Trophoblast cell (in vitro differentiated cells and primary cell): ENCODE data around the gene SOCS4.

Experiments used
- DNase-seq, 2 donors: peaks; one replicate each; pipeline ENCODE4 v3.0.0-alpha.2; 2016
- H2AFZ ChIP-seq: 2 replicates; pipeline ENCODE4 v1.6.1; 2013; ENCODE audit warnings: low read length, moderate library complexity, mild to moderate bottlenecking; ENCODE audit not compliant: insufficient read depth, poor library complexity
- H2AK5ac ChIP-seq: 2 replicates; pipeline ENCODE4 v1.6.1; 2013; ENCODE audit warnings: mild to moderate bottlenecking, low read length
- H2BK120ac ChIP-seq: 2 replicates; pipeline ENCODE4 v1.6.1; 2013; ENCODE audit warnings: low read length, mild to moderate bottlenecking, moderate library complexity; ENCODE audit not compliant: insufficient read depth, poor library complexity
- H2BK12ac ChIP-seq: 2 replicates; pipeline ENCODE4 v1.6.1; 2013; ENCODE audit warnings: mild to moderate bottlenecking, low read length, moderate library complexity
- H2BK5ac ChIP-seq: 2 replicates; pipeline ENCODE4 v1.6.1; 2013; ENCODE audit warnings: low read length, low read depth, moderate library complexity, mild to moderate bottlenecking; ENCODE audit not compliant: poor library complexity
- H3K14ac ChIP-seq: 2 replicates; pipeline ENCODE4 v1.6.1; 2013; ENCODE audit warnings: mild to moderate bottlenecking, low read length
- H3K18ac ChIP-seq: 2 replicates; pipeline ENCODE4 v1.6.1; 2013; ENCODE audit warnings: mild to moderate bottlenecking, low read length
- H3K23ac ChIP-seq: 2 replicates; pipeline ENCODE4 v1.6.1; 2013; ENCODE audit warnings: low read length
- H3K27ac ChIP-seq: 2 replicates; pipeline ENCODE4 v1.5.1; 2013; ENCODE audit warnings: low read depth, mild to moderate bottlenecking, inconsistent platforms, low read length, moderate library complexity
- H3K27me3 ChIP-seq: 2 replicates; pipeline ENCODE4 v1.6.1; 2013; ENCODE audit warnings: inconsistent platforms, mild to moderate bottlenecking, low read length, moderate library complexity; ENCODE audit not compliant: insufficient read depth
- H3K36me3 ChIP-seq, 2 experiments: 1 replicate in 1 of 2; 2 replicates in 1 of 2; pipeline ENCODE4 v1.6.1; 2013; ENCODE audit warnings: low read length in 2 of 2, mild to moderate bottlenecking in 2 of 2, moderate library complexity in 1 of 2; ENCODE audit not compliant: insufficient read depth in 2 of 2, control insufficient read depth in 1 of 2
- H3K4ac ChIP-seq: 2 replicates; pipeline ENCODE4 v1.6.1; 2013; ENCODE audit warnings: low read depth, mild to moderate bottlenecking, low read length, moderate library complexity
- H3K4me1 ChIP-seq, 2 experiments: 1 replicate in 1 of 2; 2 replicates in 1 of 2; pipeline ENCODE4 v1.6.1; 2013; ENCODE audit warnings: low read length in 2 of 2, mild to moderate bottlenecking in 2 of 2, moderate library complexity in 1 of 2; ENCODE audit not compliant: insufficient read depth in 2 of 2, control insufficient read depth in 1 of 2
- H3K4me2 ChIP-seq: 2 replicates; pipeline ENCODE4 v1.6.1; 2013; ENCODE audit warnings: inconsistent platforms, mild to moderate bottlenecking, low read length, moderate library complexity
- H3K4me3 ChIP-seq: 2 replicates; pipeline ENCODE4 v1.5.1; 2013; ENCODE audit warnings: mild to moderate bottlenecking, low read depth, low read length, inconsistent platforms
- H3K79me1 ChIP-seq: one replicate; pipeline ENCODE4 v1.6.1; 2013; ENCODE audit warnings: low read length
- H3K79me2 ChIP-seq: 2 replicates; pipeline ENCODE4 v1.6.1; 2013; ENCODE audit warnings: low read length, mild to moderate bottlenecking; ENCODE audit not compliant: control insufficient read depth, insufficient read depth, poor library complexity
- H3K9ac ChIP-seq: 2 replicates; pipeline ENCODE4 v1.6.1; 2013; ENCODE audit warnings: mild to moderate bottlenecking, low read length
- H3K9me3 ChIP-seq: 2 replicates; pipeline ENCODE4 v1.6.1; 2013; ENCODE audit warnings: low read depth, mild to moderate bottlenecking, control low read depth, inconsistent platforms, low read length; ENCODE audit not compliant: insufficient read depth
- H4K12ac ChIP-seq: 2 replicates; pipeline ENCODE4 v1.6.1; 2013; ENCODE audit warnings: low read depth, mild to moderate bottlenecking, low read length, moderate library complexity
- H4K8ac ChIP-seq: 2 replicates; pipeline ENCODE4 v1.6.1; 2013; ENCODE audit warnings: low read depth, mild to moderate bottlenecking, low read length, moderate library complexity
- H4K91ac ChIP-seq: one replicate; pipeline ENCODE4 v1.6.1; 2013; ENCODE audit warnings: low read depth, mild to moderate bottlenecking, low read length, moderate library complexity
- WGBS: extraction: QIAGEN DNeasy Blood & Tissue Kit; methylation state at CpG from one replicate; pipeline ENCODE4 v1.1.7; 2013; ENCODE audit warnings: missing lambda C conversion rate; ENCODE audit not compliant: insufficient read length, insufficient coverage; ENCODE audit errors: extremely low coverage; 5-methylcytosine and 5-hydroxymethylcytosine counted together

The SOCS4 gene

DNA sequence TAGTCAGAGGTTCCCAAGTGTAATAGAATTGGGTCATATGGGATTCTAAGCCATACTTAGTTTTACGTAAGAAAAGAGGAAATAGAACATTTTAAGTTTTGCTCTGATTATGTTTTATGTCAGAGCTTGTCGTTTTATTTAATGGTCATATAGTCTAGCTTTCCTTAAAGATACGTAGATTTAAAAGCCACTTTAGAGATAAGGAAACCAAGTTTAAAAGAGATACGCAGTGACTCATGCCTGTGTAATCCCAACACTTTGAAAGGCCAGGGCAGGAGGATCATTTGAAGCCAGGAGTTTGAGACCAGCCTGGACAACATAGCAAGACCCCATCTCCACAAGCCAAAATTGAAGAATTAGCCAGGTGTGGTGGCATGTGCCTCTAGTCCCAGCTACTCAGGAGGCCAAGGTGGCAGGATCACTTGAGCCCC lies 44.0 kb downstream of the SOCS4 start:
- Histone ChIP-seq H3K36me3 (peaks cover 0 to 3% of the 10 kb centered on the region in 2 experiments), H3K4me2 (no peak overlapping the region), H4K12ac (no peak overlapping the region), H3K27ac (no peak overlapping the region), H2AK5ac (no peak overlapping the region), H3K9me3 (no peaks in the 10 kb centered on the region), H3K79me1 (no peaks in the 10 kb centered on the region), H2BK12ac (no peak overlapping the region), H4K8ac (no peak overlapping the region), H3K79me2 (no peaks in the 10 kb centered on the region), H4K91ac (no peak overlapping the region), H3K18ac (no peak overlapping the region), H3K9ac (no peak overlapping the region), H3K14ac (no peak overlapping the region), H3K23ac (no peak overlapping the region), H3K4me3 (no peak overlapping the region), H2BK5ac (no peak overlapping the region), H2BK120ac (no peak overlapping the region), H3K4ac (no peak overlapping the region), H2AFZ (no peak overlapping the region), H3K4me1 (no peaks in the 10 kb centered on the region), H3K27me3 (no peaks in the 10 kb centered on the region)
- no CpG with 5 or more reads among the region's 4 CpGs for WGBS
- peak; percentile 14 to 72 for DNase-seq

- Histone ChIP-seq H2AK5ac (no peak overlapping the region), H3K4me3 (no peak overlapping the region), H3K4me2 (no peak overlapping the region), H3K9ac (no peak overlapping the region), H3K27me3 (no peaks in the 10 kb centered on the region), H3K4ac (no peak overlapping the region), H3K18ac (no peak overlapping the region), H4K91ac (no peak overlapping the region), H3K4me1 (peaks cover 0 to 1% of the 10 kb centered on the region in 2 experiments), H4K8ac (no peak overlapping the region), H3K36me3 (peaks cover 0 to 3% of the 10 kb centered on the region in 2 experiments), H2BK5ac (no peak overlapping the region), H3K9me3 (no peaks in the 10 kb centered on the region), H2BK12ac (no peak overlapping the region), H3K23ac (no peak overlapping the region), H4K12ac (no peak overlapping the region), H2BK120ac (no peak overlapping the region), H3K14ac (no peak overlapping the region), H3K27ac (no peak overlapping the region), H3K79me1 (no peaks in the 10 kb centered on the region), H2AFZ (no peak overlapping the region), H3K79me2 (no peaks in the 10 kb centered on the region)
- no CpG with 5 or more reads among the region's 10 CpGs for WGBS
- DNase-seq = peak; percentile 4 to 58
Measured at GRCh38 chr14:55071870-55072640, 45.0 kb downstream of the SOCS4 start.

GRCh38 chr14:55073856-55074255 lies 46.8 kb downstream of the SOCS4 start:
- no CpG with 5 or more reads among the region's 2 CpGs for WGBS
- H3K9me3 ChIP-seq = no peaks in the 10 kb centered on the region

DNA sequence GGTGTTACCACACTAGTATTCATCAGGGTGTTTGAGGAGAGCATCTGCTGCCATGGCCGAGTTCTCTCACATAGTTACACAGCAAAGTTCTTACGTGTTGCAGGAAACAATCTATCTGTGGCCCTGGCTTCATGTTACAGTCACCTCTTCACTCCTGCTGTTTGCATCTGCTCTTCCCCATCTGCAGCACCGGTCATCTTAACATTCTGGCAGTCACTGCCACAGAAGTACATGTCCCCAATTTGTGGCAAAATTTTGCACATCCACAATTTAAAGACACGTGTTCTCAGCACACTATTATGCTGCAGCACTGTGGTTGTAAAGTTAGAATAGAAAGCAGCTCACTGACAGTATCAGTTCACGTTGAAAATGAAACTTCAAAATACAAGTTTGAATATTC lies 47.6 kb downstream of the SOCS4 start:
- H3K4ac ChIP-seq = no peak overlapping the region
- no peaks in the 10 kb centered on the region for H3K27me3 ChIP-seq
- no CpG with 5 or more reads among the region's 5 CpGs for WGBS
- H3K79me1 ChIP-seq = no peaks in the 10 kb centered on the region
- H3K79me2 ChIP-seq = no peaks in the 10 kb centered on the region
- H3K4me3 ChIP-seq = no peak overlapping the region
- no peak overlapping the region for H3K23ac ChIP-seq
- no peak overlapping the region for H3K9ac ChIP-seq
- no peak overlapping the region for H2BK12ac ChIP-seq
- H3K18ac ChIP-seq = no peak overlapping the region
- no peaks in the 10 kb centered on the region for H3K36me3 ChIP-seq
- H4K91ac ChIP-seq = no peak overlapping the region
- H2BK120ac ChIP-seq = no peak overlapping the region
- H2BK5ac ChIP-seq = no peak overlapping the region
- no peak overlapping the region for H3K14ac ChIP-seq
- no peak overlapping the region for H4K12ac ChIP-seq
- H3K9me3 ChIP-seq = no peaks in the 10 kb centered on the region
- no peak for DNase-seq
- H2AFZ ChIP-seq = no peak overlapping the region
- H4K8ac ChIP-seq = no peak overlapping the region
- H3K4me1 ChIP-seq = peaks cover 5 to 9% of the 10 kb centered on the region in 2 experiments
- H3K27ac ChIP-seq = no peak overlapping the region
- H2AK5ac ChIP-seq = no peak overlapping the region
- H3K4me2 ChIP-seq = no peak overlapping the region

More at GRCh38 chr14:55073856-55074255, 46.8 kb downstream of the SOCS4 start:
- no peak overlapping the region for H2BK5ac ChIP-seq
- H2AFZ ChIP-seq = no peak overlapping the region
- H3K27me3 ChIP-seq = no peaks in the 10 kb centered on the region
- H4K91ac ChIP-seq = no peak overlapping the region
- no peak overlapping the region for H3K18ac ChIP-seq
- no peak overlapping the region for H3K4me3 ChIP-seq
- DNase-seq = no peak
- H3K14ac ChIP-seq = no peak overlapping the region
- H2AK5ac ChIP-seq = no peak overlapping the region
- H2BK120ac ChIP-seq = no peak overlapping the region
- peaks cover 5 to 9% of the 10 kb centered on the region in 2 experiments for H3K4me1 ChIP-seq
- no peak overlapping the region for H3K9ac ChIP-seq
- no peak overlapping the region for H4K8ac ChIP-seq
- H3K36me3 ChIP-seq = no peaks in the 10 kb centered on the region
- no peak overlapping the region for H3K27ac ChIP-seq
- no peak overlapping the region for H3K23ac ChIP-seq
- H2BK12ac ChIP-seq = no peak overlapping the region
- no peak overlapping the region for H3K4me2 ChIP-seq
- no peak overlapping the region for H3K4ac ChIP-seq
- H4K12ac ChIP-seq = no peak overlapping the region
- no peaks in the 10 kb centered on the region for H3K79me2 ChIP-seq
- H3K79me1 ChIP-seq = no peaks in the 10 kb centered on the region
